GM21825 (cell line): ENCODE measurements around the gene DRAM2.
"Not testable (repeated sequence)": the region's sequence is repeated elsewhere in the genome, so short reads cannot be mapped to it uniquely, and the experiment has no call there.

Experiments used
- ATAC-seq: cut with Tn5 transposase; IDR thresholded peaks from one replicate; pipeline ENCODE4 v1.9.1; 2021; ENCODE audit warnings: mild to moderate bottlenecking, moderate library complexity; ENCODE audit not compliant: unreplicated experiment

Gene DRAM2

DNA sequence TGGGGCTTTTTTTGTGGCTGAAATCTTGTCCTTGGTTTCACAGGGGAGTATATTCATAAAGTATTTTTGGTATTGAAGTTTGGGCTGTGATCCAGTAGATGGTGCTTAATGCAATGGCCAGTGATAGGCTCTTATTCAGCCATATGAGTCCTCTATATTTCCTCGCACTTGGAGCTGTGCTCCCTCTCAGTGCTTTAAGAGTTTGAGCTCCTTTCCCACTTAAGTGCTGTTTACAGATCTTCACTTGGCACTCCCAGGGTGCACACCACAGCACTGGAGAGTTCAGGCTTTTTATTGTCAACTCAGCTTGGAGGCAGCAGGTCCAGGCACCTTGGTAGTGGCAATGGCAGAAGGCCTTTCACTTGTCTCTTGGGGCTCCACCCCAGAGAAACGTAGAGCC is 54.9 kb downstream of the DRAM2 start:
- no peak for ATAC-seq

DNA sequence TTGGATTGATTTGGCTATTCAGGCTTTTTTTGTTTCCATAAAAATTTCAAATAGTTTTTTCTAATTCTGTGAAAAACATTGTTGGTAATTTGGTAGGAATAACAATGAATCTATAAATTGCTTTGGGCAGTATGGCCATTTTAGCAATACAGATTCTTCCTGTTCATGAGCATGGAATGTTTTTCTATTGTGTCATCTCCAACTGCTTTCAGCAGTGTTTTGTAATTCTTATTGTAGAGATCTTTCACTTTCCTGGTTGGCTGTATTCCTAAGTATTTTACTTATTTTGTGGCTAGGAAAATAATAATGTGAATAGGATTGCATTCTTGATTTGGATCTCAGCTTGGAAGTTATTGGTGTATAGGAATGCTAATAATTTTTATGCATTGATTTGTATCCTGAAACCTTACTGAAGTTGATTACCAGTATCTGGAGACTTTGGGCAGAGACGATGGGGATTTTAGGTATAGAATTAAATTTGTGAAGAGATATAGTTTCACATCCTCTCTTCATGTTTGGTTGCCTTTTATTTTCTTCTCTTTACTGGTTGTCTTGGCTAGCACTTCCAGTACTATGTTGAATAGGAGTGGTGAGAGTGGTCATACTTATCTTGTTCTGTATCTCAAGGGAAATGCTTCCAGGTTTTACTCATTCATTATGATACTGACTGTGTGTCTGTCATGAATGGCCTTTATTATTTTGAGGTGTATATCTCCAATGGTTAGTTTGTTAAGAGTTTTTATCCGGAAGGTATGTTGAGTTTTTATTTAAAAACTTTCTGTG is 57.3 kb downstream of the DRAM2 start:
- no peak for ATAC-seq

DNA sequence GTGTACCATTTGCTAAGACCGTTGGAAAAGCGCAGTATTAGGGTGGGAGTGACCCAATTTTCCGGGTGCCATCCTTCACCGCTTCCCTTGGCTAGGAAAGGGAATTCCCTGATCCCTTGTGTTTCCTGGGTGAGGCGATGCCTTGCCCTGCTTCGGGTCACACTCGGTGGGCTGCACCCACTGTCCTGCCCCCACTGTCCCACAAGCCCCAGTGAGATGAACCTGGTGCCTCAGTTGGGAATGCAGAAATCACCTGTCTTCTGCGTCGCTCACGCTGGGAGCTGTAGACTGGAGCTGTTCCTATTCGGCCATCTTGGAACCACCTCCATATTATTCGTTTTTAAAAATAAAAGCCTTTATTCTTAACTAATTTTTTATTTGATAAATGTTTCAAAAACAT is 60.6 kb downstream of the DRAM2 start:
- not testable (repeated sequence) for ATAC-seq

DNA sequence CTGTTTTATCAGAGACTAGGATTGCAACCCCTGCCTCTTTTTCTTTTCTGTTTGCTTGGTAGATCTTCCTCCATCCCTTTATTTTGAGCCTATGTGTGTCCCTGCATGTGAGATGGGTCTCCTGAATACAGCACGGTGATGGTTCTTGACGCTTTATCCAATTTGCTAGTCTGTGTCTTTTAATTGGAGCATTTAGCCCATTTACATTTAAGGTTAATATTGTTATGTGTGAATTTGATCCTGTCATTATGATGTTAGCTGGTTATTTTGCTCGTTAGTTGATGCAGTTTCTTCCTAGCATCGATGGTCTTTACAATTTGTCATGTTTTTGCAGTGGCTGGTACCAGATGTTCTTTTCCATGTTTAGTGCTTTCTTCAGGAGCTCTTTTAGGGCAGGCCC is 62.6 kb downstream of the DRAM2 start:
- not testable (repeated sequence) for ATAC-seq
